ENCODE results near the gene ST3GAL3.
"Not testable (repeated sequence)": the region's sequence is repeated elsewhere in the genome, so short reads cannot be mapped to it uniquely, and the experiment has no call there.

Gene ST3GAL3

GRCh38 chr1:43822040-43822690 is 114.8 kb downstream of the ST3GAL3 start:
- peak; percentile 94 for DNase-seq

GRCh38 chr1:43824795-43825194 is 117.5 kb downstream of the ST3GAL3 start:
- no peak for DNase-seq

- no peak for DNase-seq
Measured at GRCh38 chr1:43828574-43828973, 121.2 kb downstream of the ST3GAL3 start.

- no peak for DNase-seq
Measured at GRCh38 chr1:43830802-43831201, 123.5 kb downstream of the ST3GAL3 start.

GRCh38 chr1:43831851-43832250 is 124.5 kb downstream of the ST3GAL3 start:
- no peak for DNase-seq

- no peak for DNase-seq
Measured at GRCh38 chr1:43832255-43832654, 124.9 kb downstream of the ST3GAL3 start.

- DNase-seq, result no peak
Measured at GRCh38 chr1:43832998-43833397, 125.7 kb downstream of the ST3GAL3 start.

- DNase-seq, result not testable (repeated sequence)
Measured at GRCh38 chr1:43833902-43834279, 126.6 kb downstream of the ST3GAL3 start.

GRCh38 chr1:43834280-43835081 is 127.1 kb downstream of the ST3GAL3 start:
- peak; percentile 80 for DNase-seq

GRCh38 chr1:43835082-43836021 is 128.0 kb downstream of the ST3GAL3 start:
- DNase-seq, result peak; percentile 86

- DNase-seq, result no peak
Measured at GRCh38 chr1:43836267-43836951, 129.1 kb downstream of the ST3GAL3 start.

GRCh38 chr1:43839056-43839455 is 131.7 kb downstream of the ST3GAL3 start:
- no peak for DNase-seq

- DNase-seq, result no peak
Measured at GRCh38 chr1:43841321-43842174, 134.2 kb downstream of the ST3GAL3 start.

- DNase-seq, result no peak
Measured at GRCh38 chr1:43842175-43842498, 134.8 kb downstream of the ST3GAL3 start.

GRCh38 chr1:43843684-43844083 is 136.3 kb downstream of the ST3GAL3 start:
- DNase-seq, result no peak

GRCh38 chr1:43844114-43844513 is 136.8 kb downstream of the ST3GAL3 start:
- DNase-seq, result no peak

- peak; percentile 14 for DNase-seq
Measured at GRCh38 chr1:43847290-43847689, 140.0 kb downstream of the ST3GAL3 start.

GRCh38 chr1:43847882-43848281 is 140.5 kb downstream of the ST3GAL3 start:
- no peak for DNase-seq

- no peak for DNase-seq
Measured at GRCh38 chr1:43849670-43850069, 142.3 kb downstream of the ST3GAL3 start.

- DNase-seq, result no peak
Measured at GRCh38 chr1:43850591-43851233, 143.4 kb downstream of the ST3GAL3 start.

Data from fibroblast of skin of scalp (primary cell).